ENCODE results near the gene NUP85.
"Not testable (repeated sequence)": the region's sequence is repeated elsewhere in the genome, so short reads cannot be mapped to it uniquely, and the experiment has no call there.

Gene NUP85

DNA sequence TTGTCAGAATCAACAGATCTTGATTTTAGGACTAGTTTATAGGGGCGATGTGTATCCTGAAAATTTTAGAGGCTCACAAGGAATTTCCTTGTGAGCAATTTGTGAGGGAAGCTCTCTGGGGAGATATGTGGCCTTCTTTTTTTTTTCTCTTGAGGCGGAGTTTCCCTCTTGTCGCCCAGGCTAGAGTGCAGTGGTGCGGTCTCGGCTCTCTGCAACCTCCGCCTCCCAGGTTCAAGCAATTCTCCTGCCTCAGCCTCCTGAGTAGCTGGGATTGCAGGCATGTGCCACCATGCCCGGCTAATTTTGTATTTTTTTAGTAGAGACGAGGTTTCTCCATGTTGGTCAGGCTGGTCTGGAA is 1.6 kb downstream of the NUP85 start:
- not testable (repeated sequence) for DNase-seq

DNA sequence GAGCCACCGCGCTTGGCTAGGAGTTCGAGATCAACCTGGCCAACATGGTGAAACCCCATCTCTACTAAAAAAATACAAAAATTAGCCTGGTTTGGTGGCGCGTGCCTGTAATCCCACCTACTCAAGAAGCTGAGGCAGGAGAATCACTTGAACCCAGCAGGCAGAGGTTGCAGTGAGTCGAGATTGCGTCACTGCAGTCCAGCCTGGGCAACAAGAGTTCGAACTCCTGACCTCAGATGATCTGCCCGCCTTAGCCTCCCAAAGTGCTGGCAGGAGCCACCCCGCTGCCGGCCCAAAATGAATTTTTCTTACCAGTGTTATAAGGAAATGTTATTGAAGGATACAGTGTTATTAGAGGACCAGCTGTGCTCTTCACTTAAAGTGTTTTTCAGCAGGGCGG is 2.3 kb downstream of the NUP85 start:
- DNase-seq: no peak

DNA sequence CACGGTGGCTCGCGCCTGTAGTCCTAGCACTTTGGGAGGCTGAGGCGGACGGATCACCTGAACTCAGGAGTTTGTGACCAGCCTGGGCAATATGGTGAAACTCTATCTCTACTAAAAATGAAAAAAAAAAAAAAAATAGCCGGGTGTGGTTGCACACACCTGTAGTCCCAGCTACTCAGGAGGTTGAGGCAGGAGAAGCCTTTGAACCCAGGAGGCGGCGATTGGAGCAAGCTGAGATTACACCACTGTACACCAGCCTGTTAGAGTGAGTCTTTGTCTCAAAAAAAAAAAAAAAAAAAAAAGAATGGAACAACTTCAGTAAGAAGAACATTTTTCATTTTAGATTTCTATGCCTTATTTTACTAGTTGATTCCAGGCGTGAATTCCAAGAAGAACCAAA is 2.7 kb downstream of the NUP85 start:
- DNase-seq: no peak

DNA sequence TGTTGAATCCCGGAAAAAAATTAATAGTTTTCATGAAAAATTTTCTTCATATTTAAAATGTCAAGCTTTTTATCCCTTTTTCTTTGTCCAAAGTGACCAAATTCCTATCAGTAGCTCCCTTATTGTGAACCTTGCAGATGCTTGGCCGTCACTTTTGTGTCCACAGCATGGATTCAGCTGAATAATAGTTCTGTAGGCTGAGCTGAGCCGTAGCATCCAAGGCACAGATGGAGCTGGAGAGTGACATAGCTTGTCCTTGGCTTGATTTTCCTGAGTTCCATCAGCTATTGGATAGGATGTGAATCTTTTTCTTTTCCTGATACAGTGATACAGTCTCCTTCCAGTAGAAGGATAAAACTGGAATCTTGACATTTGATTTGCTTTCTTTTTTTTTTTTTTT is 3.6 kb downstream of the NUP85 start:
- no peak for DNase-seq

DNA sequence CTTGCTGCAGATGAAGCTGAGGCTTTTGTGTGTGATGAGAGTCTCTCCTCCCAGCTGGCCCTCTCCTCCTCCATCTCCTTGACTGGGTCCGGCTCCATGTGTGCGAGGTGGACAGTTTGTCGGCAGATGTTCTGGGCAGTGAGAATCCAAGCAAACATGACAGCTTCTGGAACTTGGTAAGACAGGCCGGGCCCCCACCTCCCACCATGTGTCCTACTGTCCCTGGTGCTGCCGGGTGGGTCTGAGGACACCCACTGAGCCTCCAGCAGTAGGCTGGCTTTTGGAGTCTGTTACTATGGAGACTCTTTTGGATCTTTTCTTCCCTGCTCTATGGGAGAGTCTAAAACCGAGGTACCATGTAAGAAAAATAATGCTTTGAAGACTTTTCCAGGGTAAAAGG is 12.7 kb downstream of the NUP85 start:
- no peak for DNase-seq

DNA sequence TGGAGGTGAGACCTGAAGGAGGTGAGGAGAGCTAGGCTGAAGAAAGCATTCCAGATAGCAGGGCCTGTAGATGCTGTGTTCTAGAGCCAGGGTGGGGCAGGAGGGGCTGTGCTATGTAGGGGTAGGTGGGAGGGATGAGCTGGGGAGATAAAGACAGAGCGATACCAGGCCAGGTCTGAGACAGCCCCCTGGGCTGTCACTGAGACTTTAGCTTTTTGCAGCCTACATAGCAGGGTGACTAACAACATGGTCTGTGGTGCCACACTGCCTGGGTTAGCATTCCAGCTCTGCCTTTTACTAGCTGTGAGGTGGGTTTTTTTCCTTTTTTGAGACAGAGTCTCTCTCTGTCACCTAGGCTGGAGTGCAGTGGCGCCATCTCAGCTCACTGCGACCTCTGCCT is 14.3 kb downstream of the NUP85 start:
- DNase-seq: no peak

DNA sequence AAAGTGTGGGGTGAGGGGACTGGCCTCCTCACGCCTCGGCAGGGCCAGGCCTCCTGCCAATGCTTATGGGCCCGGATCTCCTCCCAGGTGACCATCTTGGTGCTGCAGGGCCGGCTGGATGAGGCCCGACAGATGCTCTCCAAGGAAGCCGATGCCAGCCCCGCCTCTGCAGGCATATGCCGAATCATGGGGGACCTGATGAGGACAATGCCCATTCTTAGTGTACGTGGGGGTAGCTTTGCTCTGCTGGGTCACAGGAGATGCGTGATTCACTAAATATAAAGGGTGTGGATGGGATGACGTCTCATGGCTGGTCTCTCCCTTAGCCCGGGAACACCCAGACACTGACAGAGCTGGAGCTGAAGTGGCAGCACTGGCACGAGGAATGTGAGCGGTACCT is 19.5 kb downstream of the NUP85 start:
- no peak for DNase-seq

DNA sequence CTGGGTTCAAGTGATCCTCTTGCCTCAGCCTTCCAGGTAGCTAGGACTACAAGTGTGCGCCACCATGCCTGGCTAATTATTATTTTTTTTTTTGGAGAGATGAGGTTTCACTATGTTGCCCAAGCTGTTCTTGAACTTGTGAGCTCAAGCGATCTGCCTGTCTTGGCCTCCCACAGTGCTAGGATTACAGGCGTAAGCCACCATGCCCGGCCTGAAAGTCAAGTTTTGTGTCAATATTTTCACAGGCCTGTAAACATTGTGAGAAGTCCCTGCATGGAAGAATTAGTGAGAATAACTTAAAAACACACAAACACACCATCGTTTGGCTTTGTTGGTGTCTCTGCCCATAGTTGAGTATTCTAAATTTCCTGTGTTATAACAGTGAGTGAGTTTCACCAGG is 22.2 kb downstream of the NUP85 start:
- DNase-seq: no peak

DNA sequence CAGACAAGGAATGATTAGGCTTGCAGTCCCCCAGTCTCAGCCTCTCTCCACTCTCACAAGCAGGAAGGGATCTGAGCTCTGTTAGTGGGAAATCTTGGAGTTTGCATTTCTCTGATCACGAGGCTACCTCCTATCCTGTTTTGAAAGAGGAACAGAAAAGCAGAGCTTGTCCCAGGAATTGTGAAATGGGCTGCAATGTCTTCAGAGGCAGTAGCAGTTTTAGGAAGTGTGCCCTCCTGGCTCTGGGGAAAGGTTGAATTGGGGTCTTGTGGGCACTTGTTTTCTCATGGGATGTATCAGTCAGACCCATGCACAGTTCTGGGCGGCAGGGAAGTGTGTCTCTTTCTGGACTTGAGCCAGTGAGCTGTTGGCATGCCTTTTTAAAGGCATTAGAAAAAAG is 22.8 kb downstream of the NUP85 start:
- DNase-seq: no peak

DNA sequence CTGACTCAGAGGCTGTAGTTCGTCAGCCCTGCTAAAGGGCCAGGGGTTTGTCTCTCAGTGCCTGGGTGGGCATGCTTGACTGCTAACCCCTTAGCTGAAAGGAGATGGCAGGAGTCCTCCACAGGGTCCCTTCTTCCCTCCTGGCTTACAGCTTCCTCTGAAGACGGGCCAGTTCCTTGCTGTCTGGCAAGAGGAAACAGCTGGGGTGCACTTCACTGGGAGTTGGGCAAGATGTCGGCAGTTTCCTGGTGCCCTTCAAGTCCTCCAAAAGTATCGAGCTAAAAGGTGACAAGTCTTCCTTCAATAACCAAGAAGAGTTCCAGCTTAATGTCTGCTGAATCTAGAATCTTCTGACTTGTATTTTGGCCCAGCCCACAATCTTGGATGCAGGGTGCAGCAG is 23.4 kb downstream of the NUP85 start:
- DNase-seq: no peak

DNA sequence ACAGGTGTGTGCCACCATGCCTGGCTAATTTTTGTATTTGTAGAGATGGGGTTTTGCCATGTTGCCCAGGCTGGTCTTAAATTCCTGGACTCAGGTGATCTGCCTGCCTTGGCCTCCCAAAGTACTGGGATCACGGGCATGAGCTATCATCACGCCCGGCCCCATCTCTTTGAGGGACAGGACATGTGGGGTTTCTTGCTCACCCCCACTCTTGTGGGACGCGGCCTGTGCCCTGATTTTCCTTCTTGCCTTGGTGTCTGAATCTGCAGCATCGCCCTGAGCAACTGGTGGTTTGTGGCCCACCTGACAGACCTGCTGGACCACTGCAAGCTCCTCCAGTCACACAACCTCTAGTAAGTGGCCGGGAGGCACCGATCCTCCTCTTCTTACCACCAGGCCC is 25.6 kb downstream of the NUP85 start:
- DNase-seq: no peak

DNA sequence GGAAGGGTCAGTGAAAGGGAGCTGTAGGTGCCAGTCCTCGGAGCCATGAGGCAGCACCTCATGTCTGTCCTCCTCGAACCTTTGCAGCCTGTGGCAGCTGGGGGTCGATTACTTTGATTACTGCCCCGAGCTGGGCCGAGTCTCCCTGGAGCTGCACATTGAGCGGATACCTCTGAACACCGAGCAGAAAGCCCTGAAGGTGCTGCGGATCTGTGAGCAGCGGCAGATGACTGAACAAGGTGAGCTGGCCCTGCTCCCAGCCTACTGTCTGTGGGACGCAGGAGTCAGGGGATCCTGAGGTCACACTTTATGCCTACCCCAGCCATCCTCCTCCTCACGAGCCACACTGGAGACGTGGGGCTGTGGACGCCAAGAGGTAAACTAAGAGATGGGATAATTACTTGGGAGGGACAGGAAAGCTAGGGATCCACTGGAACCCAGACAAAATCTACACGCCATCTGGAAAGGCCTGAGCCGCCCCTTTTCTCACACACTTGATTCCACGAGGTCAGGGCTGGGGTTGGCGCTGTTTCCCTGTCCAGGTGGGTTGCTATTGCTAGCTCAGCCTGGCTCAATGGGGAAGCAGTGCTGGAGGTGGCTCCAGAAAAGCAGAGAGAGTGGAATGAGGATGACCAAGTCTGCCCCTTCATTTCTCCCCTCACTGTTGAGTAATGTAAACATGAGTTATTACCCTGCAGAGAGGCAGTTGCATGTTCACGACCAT is 26.4 kb downstream of the NUP85 start:
- DNase-seq: no peak

DNA sequence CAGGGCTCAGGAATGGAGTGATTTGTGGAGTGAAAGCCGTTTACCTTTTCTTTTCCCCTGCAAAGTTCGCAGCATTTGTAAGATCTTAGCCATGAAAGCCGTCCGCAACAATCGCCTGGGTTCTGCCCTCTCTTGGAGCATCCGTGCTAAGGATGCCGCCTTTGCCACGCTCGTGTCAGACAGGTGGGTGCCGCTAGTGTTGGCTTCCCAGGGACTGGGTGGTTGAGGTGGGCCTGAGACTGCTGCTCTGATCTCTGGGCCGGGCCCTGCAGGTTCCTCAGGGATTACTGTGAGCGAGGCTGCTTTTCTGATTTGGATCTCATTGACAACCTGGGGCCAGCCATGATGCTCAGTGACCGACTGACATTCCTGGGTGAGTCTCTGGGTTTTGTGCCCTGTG is 27.3 kb downstream of the NUP85 start:
- DNase-seq: no peak

DNA sequence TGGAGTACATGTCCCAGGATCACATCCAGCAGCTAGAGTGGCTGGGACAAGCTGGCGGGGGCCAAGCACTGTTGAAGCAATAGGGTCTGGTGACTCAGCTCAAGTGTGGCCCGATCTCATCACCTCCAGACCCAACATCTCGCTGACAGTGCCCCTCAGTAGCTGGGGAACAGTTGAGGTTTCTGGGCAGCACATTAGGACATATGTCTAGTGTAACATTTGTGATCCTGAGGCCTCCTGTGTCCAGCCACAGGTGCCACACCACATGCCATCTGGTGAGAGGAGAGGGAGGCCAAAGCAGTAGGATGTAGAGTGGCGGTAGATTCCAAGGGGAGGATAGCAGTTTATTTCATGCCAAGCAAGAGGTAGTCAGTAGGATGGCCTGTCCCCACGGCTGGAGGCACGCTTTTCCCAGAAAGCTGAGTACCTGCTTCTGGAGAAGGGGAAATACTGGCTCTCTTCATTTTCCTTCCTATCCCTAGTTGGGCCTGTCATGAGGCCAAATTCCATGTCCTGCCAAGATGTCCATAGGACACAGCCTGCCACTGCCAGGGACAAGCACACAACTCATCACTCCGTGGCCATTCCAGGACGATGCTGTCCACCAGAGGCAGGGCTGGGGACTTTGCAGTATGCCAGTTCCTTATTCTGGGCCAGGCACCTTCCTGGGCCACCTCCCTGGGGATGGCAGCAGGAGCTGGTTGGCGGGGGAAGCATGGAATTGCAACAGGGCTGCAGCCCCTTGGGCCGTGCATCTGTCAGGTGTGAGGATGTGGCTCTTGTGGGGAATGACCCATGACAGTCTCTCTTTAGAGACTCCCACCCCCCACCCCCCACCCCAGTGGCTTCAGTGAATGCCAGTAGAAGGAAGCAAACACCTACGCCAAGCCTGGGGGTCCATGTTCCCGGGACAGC is 31.9 kb downstream of the NUP85 start:
- DNase-seq: no peak

DNA sequence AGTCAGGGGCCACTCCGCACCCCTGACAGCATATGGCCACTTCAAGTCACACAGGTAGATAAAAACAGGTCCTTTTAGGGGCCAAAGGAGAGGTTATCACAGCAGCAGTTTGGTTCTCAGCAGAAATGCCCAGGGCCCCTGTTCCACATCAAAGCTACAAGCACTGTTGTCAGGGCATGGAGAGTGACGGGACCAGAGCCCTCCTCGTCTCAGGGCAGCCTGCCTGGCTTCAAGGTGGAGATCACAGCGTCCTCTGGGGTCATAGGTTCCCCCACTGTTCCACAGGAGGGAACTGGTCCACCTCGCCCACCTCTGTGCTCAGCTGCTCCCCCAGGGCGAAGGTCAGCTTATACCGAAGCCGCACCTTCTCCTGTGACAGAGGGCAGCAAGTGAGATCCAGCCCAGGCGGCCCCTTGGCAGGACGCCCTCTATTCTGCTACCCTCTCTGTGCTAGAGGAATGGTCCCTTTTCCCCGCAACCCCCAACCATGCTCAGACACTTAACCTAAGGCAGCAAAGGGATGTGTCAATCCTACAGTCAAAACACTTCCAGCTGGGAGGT is 32.6 kb downstream of the NUP85 start:
- DNase-seq: no peak

DNA sequence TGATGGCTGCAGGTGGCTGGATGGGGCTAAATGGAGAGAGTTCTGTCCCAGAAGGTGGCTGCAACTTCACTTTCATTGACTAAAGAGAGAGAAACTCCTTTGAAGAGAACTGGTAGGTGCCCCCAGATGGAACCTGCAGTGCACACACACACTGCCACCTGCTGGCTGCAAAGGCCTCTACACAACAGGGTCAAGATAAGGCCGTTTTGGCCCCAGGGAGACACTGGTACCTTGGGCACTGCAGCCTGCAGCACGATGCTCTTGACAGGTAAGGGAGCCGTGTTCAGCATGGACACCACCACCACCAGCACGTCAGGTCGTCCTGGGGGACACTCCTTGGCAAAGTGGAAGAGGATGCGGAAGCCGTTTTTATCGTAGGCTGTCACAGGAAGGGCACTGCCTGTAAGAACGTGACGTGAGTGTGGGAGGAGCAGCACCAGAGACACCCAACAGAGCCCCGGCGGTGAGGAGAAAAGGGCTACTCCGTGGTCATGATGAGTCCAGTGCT is 33.3 kb downstream of the NUP85 start:
- DNase-seq: peak; percentile 32

DNA sequence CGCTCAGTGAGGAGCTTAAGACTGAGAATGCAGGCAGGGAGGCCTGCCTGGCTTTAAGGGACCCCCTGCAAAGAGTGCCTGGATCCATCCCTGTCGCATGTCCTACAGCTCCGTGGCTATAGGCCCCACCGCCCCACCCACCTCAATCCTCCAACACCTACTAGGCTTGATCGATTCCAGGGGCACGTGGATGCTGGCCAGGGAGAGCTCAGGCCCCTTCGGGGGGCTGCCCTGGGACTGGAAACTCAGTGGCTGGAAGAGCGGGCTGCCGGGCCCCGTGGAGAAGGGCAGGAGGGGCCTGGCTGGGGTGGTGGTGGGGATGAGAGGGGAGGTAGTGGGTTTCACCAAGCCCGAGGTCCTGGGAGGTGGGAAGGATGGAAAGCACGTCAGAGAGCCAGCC is 33.7 kb downstream of the NUP85 start:
- DNase-seq: no peak

DNA sequence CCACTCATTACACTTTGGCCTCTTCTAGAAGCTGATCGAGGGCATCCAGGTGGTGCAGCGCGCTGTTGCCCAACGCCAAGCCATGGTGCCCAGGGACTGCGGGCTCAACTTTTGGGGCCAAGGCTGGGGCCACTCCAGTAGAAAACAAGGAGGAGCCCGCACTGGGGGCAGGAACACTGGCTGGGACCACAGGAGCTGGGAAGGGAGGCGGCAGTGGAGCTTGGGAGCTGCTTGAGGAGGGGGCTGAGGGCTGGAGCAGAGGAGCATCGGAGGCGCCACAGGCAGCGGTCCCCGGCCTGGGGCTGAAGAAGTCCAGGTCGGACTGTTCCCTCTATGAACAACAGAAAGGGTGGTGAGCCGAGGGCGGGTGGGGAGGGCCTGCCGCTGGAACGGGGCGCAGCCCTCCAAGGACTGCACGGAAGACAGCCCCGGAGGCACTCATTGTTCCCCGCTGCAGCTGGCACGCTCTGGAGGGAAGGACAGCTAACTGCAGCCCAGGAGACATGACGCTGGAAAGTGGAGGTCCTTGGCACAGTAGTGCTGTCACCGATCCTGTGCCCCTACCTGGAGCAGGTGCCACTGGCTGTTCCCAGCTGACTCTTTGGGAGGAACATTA is 34.4 kb downstream of the NUP85 start:
- DNase-seq: no peak

DNA sequence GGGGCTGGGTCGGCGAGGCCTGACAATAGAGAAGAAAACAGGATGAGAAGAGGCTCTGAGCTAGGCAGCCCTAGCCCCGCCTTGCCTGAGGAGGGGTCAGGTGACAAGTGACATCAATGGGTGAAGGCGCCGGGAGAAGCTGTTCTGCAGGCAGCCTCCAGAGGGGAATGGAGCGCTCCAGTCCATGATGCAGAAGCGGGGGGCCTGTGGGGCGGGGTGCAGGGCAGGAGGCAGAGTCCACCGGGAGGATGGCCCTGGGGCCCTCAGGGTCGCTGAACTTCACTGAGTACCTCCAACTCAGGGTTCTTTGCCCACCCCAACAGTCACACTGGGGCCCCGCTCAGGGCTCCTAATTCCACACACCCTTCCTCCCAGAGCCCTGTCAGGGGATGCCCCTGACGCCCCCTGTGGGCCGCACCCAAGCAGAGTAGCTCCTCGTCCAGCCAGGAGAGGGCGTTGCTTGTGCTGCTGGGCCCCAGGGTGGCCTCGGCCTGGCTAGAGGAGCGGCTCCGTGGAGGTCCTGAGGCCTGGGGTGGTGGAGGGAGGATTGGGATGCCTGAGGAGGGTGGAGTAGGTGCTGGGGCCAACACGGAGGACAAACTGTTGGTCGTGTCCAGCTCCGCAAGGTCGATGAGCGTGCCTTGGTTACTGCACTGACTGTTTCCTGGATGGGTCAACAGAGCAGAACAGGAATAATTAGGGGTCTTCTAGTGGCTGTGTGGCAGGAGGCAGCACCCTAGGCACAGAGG is 35.1 kb downstream of the NUP85 start:
- peak; percentile 2 for DNase-seq

DNA sequence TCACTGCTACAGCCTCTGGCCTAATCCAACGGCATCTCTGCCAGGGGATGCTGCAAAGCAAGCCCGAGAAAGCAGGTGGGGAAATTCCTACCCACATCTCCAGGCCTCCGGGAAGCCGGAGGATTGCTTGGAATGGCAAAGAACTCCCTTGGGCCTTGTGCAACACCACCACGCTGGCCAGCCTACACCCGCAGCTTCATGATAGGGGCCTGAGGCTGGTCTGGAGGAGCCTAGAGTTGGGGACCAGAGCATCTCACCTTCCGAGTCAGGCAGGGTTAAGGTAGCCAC is 35.6 kb downstream of the NUP85 start:
- DNase-seq: no peak

DNA sequence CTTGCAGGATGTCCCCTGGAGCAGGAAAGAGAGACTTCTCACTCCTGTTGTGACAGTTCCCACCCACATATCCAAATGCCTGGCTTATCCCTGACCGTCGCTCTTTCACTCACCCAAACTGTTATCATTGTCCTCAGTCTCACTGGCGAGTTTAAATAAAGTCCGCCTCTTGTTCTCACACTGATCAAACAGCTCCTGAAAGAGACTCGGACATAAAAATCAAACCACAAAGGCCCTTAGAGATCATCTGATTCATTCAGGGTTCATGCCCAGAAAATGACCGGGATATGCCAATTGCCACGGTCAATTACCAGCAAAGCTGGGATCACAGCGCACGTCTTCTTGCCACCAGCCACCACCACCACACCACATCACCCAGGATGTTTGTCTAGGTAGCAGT is 36.0 kb downstream of the NUP85 start:
- DNase-seq: no peak

DNA sequence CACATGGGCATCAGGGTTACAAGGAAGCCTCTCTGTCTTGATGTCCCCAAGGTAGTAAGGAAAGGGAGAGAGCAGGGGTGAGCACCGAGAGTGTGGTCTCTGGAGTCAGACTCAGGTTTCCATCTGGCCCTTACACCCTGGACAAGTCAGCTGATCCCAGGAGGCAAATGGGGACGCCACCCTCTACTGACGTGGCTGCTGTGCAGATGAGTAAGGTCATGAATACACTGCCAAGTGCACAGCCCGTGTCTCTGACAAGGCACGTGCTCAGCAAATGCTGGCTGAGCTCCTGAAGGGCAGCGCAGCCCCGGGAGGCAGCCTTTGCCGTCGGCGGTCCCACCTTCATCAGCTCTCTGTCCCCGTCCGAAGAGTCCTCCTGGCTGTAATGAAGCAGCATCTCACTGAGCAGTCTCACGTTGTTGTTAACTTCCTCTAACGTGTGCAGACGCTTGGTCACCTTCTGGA is 36.5 kb downstream of the NUP85 start:
- DNase-seq: no peak

DNA sequence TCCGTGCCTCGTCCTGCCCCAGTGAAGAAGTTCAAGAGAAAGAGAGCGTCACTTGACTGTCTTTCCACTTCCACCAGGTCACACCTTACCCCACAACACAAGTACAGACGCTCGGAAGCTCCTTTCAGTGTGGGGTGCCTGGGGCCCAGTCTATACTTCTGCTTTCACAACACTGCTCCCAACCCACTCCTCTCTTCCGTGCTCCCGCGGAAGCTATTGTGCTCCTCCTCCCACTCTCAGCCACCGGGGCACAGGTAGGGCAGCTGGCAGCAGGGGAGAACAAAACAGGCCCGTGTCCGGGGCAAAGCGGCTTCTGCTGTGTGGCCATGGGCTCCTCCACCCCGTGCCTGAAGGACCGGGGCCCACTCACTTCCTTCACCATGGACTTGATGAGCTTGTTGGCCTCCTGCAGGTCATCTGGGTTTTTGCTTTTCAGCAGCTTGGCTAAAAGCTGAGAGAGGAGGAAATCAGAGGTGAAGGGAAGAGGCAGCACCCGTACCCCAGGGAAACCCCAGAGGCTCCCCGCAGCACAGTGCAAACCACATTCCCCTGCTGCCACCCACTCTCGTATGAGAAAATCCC is 37.1 kb downstream of the NUP85 start:
- no peak for DNase-seq

All from SHP77 treated with DMSO at 0.1 percent for 48 hours (cell line).